Fibroblast of lung (primary cell): ENCODE data around the gene SLC43A3.

Source experiments
- EZH2 ChIP-seq: IDR thresholded peaks from 2 replicates; pipeline ENCODE4 v1.5.1; 2012; ENCODE audit warnings: low read length, control low read depth, mild to moderate bottlenecking; ENCODE audit errors: missing control alignments
- TF ChIP-seq, protein P1 (sequence below), 2 donors: IDR thresholded peaks in 1 of 2; conservative IDR thresholded peaks in 1 of 2; 1 replicate in 1 of 2; 2 replicates in 1 of 2; pipeline ENCODE4 v1.5.1; 2011 to 2012; ENCODE audit warnings: low read length in 2 of 2, control low read depth in 1 of 2, inconsistent platforms in 1 of 2, low read depth in 1 of 2, mild to moderate bottlenecking in 1 of 2

DNA sequence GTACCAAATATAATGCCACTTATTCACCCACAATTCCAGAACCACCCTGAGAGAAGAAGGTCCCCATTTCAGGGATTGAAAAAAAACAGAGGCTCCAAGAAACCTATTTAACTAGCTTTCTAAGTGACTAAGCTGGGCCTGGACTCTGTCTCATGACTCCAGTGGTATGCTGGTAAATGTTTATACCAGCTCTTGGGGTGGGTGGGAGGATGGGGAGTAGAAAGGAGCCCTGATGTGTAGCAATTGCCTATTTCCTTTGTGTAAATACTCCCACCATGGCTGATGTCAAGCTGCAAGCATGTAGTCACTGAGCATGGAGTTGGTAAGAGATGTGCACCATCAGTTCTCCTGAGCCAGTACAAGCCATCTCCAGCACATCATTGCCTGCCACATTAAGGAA lies 48.7 kb downstream of the SLC43A3 start:
- TF ChIP-seq, protein P1, sequence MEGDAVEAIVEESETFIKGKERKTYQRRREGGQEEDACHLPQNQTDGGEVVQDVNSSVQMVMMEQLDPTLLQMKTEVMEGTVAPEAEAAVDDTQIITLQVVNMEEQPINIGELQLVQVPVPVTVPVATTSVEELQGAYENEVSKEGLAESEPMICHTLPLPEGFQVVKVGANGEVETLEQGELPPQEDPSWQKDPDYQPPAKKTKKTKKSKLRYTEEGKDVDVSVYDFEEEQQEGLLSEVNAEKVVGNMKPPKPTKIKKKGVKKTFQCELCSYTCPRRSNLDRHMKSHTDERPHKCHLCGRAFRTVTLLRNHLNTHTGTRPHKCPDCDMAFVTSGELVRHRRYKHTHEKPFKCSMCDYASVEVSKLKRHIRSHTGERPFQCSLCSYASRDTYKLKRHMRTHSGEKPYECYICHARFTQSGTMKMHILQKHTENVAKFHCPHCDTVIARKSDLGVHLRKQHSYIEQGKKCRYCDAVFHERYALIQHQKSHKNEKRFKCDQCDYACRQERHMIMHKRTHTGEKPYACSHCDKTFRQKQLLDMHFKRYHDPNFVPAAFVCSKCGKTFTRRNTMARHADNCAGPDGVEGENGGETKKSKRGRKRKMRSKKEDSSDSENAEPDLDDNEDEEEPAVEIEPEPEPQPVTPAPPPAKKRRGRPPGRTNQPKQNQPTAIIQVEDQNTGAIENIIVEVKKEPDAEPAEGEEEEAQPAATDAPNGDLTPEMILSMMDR (conservative IDR thresholded peaks at IDR 0.05 in 1 of 2, IDR thresholded peaks at IDR 0.05 in 1 of 2; ENCODE audit: low read depth in 1 of 2, low read length in 2 of 2), result no peak
- TF ChIP-seq EZH2, result no peak
